Panc1 (cell line): ENCODE data around the gene EYS. TPM values are rescaled to one million over a fixed set of nuclear protein-coding genes. Genes with fewer than 3 reads are reported as not detected.
"Not testable (repeated sequence)": the region's sequence is repeated elsewhere in the genome, so short reads cannot be mapped to it uniquely, and the experiment has no call there.

ENCODE experiments used
- ATAC-seq: fragments of 200-7000 bp; cut with Tn5 transposase; 2 replicates; pipeline ENCODE4 v1.9.1; 2020; ENCODE audit warnings: mild to moderate bottlenecking, moderate library complexity
- BruUV-seq: library from RNA; stranded (reverse); fragments of 400-500 nt; replicated peaks from 2 replicates; lab custom pipeline; 2021; lab: Mats Ljungman, UMichigan
- CTCF ChIA-PET: fragments of 300-600 bp; sonication (Branson Sonifier 250); formaldehyde crosslinking; loops from one replicate; lab custom pipeline; 2022; ENCODE audit warnings: antibody characterized with exemption; lab: Charles Lee
- POLR2A ChIA-PET: fragments of 300-600 bp; sonication (Branson Sonifier 250); formaldehyde crosslinking; loops from one replicate; lab custom pipeline; 2022; ENCODE audit warnings: antibody characterized with exemption; lab: Charles Lee
- DNase-seq: peaks from one replicate; pipeline ENCODE4 v3.0.0-alpha.2; 2010; ENCODE audit warnings: low read depth, low spot score
- H3K27ac ChIP-seq: 2 replicates; pipeline ENCODE4 v1.5.1; 2011; ENCODE audit warnings: mild to moderate bottlenecking, low read length, inconsistent platforms
- H3K27me3 ChIP-seq: fragments of 200-500 bp; sonication (Bioruptor generic); 2 replicates; pipeline ENCODE4 v1.6.0; 2014; ENCODE audit warnings: low read length, inconsistent platforms; ENCODE audit not compliant: control insufficient read depth, insufficient read depth
- H3K36me3 ChIP-seq: fragments of 200-500 bp; sonication (Bioruptor generic); 2 replicates; pipeline ENCODE4 v1.5.1; 2014; ENCODE audit warnings: inconsistent platforms, mild to moderate bottlenecking, low read length, moderate library complexity; ENCODE audit not compliant: control insufficient read depth, insufficient read depth
- H3K4me1 ChIP-seq: 2 replicates; pipeline ENCODE4 v1.5.1; 2011; ENCODE audit warnings: inconsistent platforms, mild to moderate bottlenecking, low read length, moderate library complexity; ENCODE audit not compliant: control insufficient read depth, insufficient read depth
- H3K4me3 ChIP-seq, 2 experiments: 2 replicates each; pipeline ENCODE4 v1.5.1; 2011 to 2012; ENCODE audit warnings: low read depth in 2 of 2, low read length in 2 of 2, mild to moderate bottlenecking in 2 of 2, inconsistent platforms in 1 of 2, moderate library complexity in 1 of 2
- H3K9me3 ChIP-seq: fragments of 200-500 bp; sonication (Bioruptor generic); 2 replicates; pipeline ENCODE4 v1.5.1; 2014; ENCODE audit warnings: low read depth, mild to moderate bottlenecking, inconsistent platforms, low read length, moderate library complexity; ENCODE audit not compliant: control insufficient read depth, insufficient read depth
- CTCF ChIP-seq: fragments of 450-650 bp; IDR thresholded peaks from 2 replicates; pipeline ENCODE4 v1.5.1; 2017; ENCODE audit warnings: mild to moderate bottlenecking
- POLR2AphosphoS5 ChIP-seq: IDR thresholded peaks from 2 replicates; pipeline ENCODE4 v1.6.1; 2012; ENCODE audit warnings: mild to moderate bottlenecking, low read depth, low read length, moderate library complexity
- REST ChIP-seq, 2 experiments: IDR thresholded peaks; 2 replicates each; pipeline ENCODE4 v1.6.1; 2011 to 2012; ENCODE audit warnings: low read depth in 2 of 2, control low read depth in 1 of 2, low read length in 1 of 2, mild to moderate bottlenecking in 1 of 2, moderate library complexity in 1 of 2; ENCODE audit not compliant: insufficient read depth in 1 of 2
- SIN3A ChIP-seq: IDR thresholded peaks from 2 replicates; pipeline ENCODE4 v1.6.1; 2012; ENCODE audit warnings: low read depth, mild to moderate bottlenecking, low read length, moderate library complexity, borderline replicate concordance; ENCODE audit not compliant: insufficient read depth
- TCF7L2 ChIP-seq: IDR thresholded peaks from 2 replicates; pipeline ENCODE4 v1.6.1; 2011; ENCODE audit warnings: mild to moderate bottlenecking, low read depth, low read length, inconsistent platforms
- in situ Hi-C: cut with HindIII; loops from 2 replicates; pipeline ENCODE4 v1.10.0; 2016; ENCODE audit warnings: low sequenced_read_pairs, low pct_unique_long_range_greater_than_20kb
- intact Hi-C: fragments of 100-400 bp; cut with micrococcal nuclease; formaldehyde crosslinking; loops from one replicate; pipeline ENCODE4 v1.10.0; 2022; ENCODE audit not compliant: unreplicated experiment
- total RNA-seq: library from RNA; stranded (reverse); gene quantifications from one replicate; pipeline ENCODE4 v1.2.1, GENCODE V29; 2021; ENCODE audit not compliant: unreplicated experiment

The EYS gene
- total RNA-seq, 1 experiment from 2014 or later: not detected

DNA sequence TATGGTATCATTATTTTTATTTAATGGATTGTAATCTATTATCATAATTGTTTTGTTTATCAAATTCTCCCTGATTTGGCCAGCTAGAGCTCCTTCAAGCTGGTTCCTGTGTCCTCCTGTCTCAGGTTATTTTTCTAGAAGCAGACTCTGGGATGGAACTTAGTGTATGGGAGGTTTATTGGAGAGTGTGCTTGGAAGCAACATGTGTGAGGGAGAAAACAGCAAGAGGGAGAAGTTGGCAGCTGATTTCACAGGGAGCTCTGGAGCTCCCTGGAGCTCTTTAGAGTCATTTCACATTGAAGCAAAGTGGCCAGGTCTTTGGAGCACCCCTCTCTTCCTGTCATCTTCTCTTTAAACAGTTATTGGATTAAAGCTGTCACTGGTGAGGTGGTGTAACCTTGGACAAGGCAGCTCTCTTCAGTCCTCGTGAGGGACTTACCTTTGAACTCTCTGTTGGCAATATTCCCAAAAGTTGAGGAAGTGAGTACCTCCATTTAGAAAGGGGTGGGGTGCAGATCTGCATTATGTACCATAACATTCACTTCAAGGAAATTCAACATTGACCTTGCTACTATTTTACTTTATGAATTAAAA is 1967.8 kb downstream of the EYS start:
- no peaks in the 10 kb centered on the region for H3K9me3 ChIP-seq
- no peak for ATAC-seq
- no peak for DNase-seq
- no peaks in the 10 kb centered on the region for H3K36me3 ChIP-seq
- peaks cover 5% of the 10 kb centered on the region; the same call in 1 of the 2 replicates for H3K27me3 ChIP-seq
- H3K4me1 ChIP-seq: no peaks in the 10 kb centered on the region
- TF ChIP-seq SIN3A (no peak), CTCF (no peak)
- ChIA-PET POLR2A (no interaction called here), CTCF (interaction anchor here (0.6 kb wide), 1 partner anchor 26 kb away, joined by 3 read pairs; no protein-coding TSS in a partner anchor)
- intact Hi-C loops (no loop called here), in situ Hi-C loops (no loop called here)
- BruUV-seq: no TSS peak
- no peak overlapping the region for H3K27ac ChIP-seq
- no peak overlapping the region for H3K4me3 ChIP-seq

DNA sequence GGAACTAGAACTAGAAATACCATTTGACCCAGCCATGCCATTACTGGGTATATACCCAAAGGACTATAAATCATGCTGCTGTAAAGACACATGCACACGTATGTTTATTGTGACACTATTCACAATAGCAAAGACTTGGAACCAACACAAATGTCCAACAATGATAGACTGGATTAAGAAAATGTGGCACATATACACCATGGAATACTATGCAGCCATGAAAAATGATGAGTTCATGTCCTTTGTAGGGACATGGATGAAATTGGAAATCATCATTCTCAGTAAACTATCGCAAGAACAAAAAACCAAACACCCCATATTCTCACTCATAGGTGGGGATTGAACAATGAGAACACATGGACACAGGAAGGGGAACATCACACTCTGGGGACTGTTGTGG is 1968.8 kb downstream of the EYS start:
- H3K36me3 ChIP-seq, in situ Hi-C loops, ATAC-seq, intact Hi-C loops, POLR2A ChIA-PET, H3K4me3 ChIP-seq, H3K27ac ChIP-seq, H3K27me3 ChIP-seq, H3K4me1 ChIP-seq, BruUV-seq, DNase-seq, H3K9me3 ChIP-seq, CTCF ChIA-PET: not testable (repeated sequence)

DNA sequence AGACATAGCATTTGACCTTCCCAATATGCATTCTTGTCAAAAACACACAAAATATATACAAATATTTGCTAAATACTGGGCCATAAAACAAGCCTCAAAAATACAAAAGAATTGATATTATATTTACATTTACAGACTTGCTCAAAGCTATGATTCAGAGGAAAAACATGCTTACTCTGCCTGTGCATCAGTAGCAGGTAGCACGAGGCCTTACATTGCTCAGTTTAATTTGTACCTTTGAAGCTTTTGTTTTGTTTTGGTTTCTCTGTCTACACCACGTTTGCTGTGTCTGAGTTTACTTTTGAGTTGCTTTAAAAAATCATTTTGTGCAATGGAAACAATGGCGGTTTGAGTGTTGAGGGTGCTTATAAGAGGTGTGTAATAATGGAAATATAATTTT is 1972.1 kb downstream of the EYS start:
- intact Hi-C loops (no loop called here), in situ Hi-C loops (no loop called here)
- no peaks in the 10 kb centered on the region for H3K9me3 ChIP-seq
- ChIA-PET CTCF (no interaction called here), POLR2A (no interaction called here)
- no peaks in the 10 kb centered on the region for H3K4me1 ChIP-seq
- H3K27me3 ChIP-seq: no peaks in the 10 kb centered on the region
- ATAC-seq (no peak), DNase-seq (no peak)
- no TSS peak for BruUV-seq
- no peak overlapping the region for H3K4me3 ChIP-seq
- H3K36me3 ChIP-seq: no peaks in the 10 kb centered on the region
- no peak overlapping the region for H3K27ac ChIP-seq
- no peak for TF ChIP-seq CTCF
- no peak for TF ChIP-seq TCF7L2
- no peak for TF ChIP-seq POLR2AphosphoS5
- TF ChIP-seq SIN3A: no peak
- TF ChIP-seq REST (IDR thresholded peaks at IDR 0.05; ENCODE audit: insufficient read depth in 1 of 2, low read depth in 2 of 2, low read length in 1 of 2): no peak
